Endothelial cell of umbilical vein (primary cell): ENCODE results near the gene PRR5L.

Experiments used
- FOS ChIP-seq: IDR thresholded peaks from 2 replicates; pipeline ENCODE4 v1.6.1; 2011; ENCODE audit warnings: mild to moderate bottlenecking, low read length, moderate library complexity, borderline replicate concordance; ENCODE audit not compliant: insufficient read depth
- MYC ChIP-seq: IDR thresholded peaks from one replicate; pipeline ENCODE4 v1.6.1; 2011; ENCODE audit warnings: mild to moderate bottlenecking, low read depth, low read length
- POLR2A ChIP-seq: IDR thresholded peaks from 2 replicates; pipeline ENCODE4 v1.6.1; 2012; ENCODE audit warnings: low read depth, mild to moderate bottlenecking, control low read depth, low read length
- TF ChIP-seq, protein P1 (sequence below), 2 donors: IDR thresholded peaks; 1 replicate in 1 of 2; 2 replicates in 1 of 2; pipeline ENCODE4 v1.5.1; 2011; ENCODE audit warnings: low read length in 2 of 2, mild to moderate bottlenecking in 2 of 2, moderate library complexity in 2 of 2, control low read depth in 1 of 2, inconsistent platforms in 1 of 2, low read depth in 1 of 2; ENCODE audit not compliant: insufficient read depth in 1 of 2; ENCODE audit errors: extremely low read depth in 1 of 2

DNA sequence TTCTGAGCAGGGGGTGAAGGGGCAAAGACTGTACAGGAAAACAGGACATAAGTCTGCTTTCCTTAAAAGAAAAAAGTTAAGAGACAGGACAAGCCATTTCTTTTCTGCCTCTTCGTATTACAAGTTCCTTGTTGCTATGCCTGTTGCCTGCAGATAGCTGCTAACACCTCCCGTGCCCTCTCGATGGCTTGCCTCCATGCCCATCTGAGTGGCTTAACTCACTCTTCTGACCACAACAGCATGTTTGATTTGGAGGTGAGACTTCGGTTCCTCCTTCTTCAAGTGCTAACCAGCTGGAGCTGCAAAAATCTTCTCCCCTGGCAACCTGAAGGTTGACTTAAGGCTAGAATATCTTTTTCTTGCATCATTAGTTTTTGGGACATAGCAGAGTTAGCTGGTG is 103.1 kb downstream of the PRR5L start:
- TF ChIP-seq POLR2A (no peak), MYC (no peak), FOS (no peak)
- TF ChIP-seq, protein P1, sequence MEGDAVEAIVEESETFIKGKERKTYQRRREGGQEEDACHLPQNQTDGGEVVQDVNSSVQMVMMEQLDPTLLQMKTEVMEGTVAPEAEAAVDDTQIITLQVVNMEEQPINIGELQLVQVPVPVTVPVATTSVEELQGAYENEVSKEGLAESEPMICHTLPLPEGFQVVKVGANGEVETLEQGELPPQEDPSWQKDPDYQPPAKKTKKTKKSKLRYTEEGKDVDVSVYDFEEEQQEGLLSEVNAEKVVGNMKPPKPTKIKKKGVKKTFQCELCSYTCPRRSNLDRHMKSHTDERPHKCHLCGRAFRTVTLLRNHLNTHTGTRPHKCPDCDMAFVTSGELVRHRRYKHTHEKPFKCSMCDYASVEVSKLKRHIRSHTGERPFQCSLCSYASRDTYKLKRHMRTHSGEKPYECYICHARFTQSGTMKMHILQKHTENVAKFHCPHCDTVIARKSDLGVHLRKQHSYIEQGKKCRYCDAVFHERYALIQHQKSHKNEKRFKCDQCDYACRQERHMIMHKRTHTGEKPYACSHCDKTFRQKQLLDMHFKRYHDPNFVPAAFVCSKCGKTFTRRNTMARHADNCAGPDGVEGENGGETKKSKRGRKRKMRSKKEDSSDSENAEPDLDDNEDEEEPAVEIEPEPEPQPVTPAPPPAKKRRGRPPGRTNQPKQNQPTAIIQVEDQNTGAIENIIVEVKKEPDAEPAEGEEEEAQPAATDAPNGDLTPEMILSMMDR (IDR thresholded peaks at IDR 0.05; ENCODE audit: extremely low read depth in 1 of 2, insufficient read depth in 1 of 2, low read depth in 1 of 2, low read length in 2 of 2): no peak
